Measurements from ENCODE around the gene RAB22A.

RAB22A gene

DNA sequence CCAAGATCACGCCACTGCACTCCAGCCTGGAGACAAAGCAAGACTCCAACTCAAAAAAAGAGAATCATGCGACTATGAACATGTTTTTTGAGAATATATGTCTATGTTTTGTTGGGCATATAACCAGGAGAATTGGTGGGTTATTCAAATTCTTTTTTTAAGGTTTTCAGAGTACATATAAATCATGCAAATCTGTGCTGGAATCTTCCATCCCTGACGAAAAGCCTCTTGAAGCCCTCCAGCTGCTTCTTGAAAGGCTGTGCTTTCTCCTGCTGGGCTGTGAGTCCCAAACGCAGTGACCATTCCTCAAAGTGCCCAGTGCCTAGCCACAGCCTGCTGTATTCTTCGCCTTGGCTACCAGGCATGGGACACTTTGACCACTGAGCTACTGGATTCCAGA lies 9.2 kb upstream of the RAB22A start:
- no peak for DNase-seq (ENCODE audit: low read depth)
- TF ChIP-seq, protein P1, sequence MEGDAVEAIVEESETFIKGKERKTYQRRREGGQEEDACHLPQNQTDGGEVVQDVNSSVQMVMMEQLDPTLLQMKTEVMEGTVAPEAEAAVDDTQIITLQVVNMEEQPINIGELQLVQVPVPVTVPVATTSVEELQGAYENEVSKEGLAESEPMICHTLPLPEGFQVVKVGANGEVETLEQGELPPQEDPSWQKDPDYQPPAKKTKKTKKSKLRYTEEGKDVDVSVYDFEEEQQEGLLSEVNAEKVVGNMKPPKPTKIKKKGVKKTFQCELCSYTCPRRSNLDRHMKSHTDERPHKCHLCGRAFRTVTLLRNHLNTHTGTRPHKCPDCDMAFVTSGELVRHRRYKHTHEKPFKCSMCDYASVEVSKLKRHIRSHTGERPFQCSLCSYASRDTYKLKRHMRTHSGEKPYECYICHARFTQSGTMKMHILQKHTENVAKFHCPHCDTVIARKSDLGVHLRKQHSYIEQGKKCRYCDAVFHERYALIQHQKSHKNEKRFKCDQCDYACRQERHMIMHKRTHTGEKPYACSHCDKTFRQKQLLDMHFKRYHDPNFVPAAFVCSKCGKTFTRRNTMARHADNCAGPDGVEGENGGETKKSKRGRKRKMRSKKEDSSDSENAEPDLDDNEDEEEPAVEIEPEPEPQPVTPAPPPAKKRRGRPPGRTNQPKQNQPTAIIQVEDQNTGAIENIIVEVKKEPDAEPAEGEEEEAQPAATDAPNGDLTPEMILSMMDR (conservative IDR thresholded peaks at IDR 0.05; ENCODE audit: control insufficient read depth, insufficient read depth, low read depth, low read length), result no peak
- no peak overlapping the region for H3K4me3 ChIP-seq (ENCODE audit: control insufficient read depth, low read depth, low read length)

DNA sequence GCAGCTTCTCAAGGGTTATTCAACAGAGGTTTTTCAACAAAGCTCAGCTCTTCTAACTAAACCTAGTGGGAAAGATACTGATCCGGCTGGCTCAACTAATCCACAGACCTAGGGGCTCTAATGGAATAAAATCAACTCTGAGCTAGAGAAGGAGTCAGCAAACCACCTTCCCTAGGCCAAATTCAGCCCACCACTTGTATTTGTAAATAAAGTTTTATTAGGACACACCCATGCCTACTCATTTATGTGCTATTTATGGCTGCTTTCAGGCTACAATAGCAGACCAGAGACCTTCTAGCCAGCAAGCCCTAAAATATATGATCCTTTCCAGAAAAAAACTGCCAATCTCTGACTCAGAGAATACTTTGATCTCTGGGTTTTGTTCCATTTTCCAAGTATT lies 6.0 kb upstream of the RAB22A start:
- no peak overlapping the region for H3K4me3 ChIP-seq (ENCODE audit: control insufficient read depth, low read depth, low read length)
- no peak for DNase-seq (ENCODE audit: low read depth)
- TF ChIP-seq, protein P1 (conservative IDR thresholded peaks at IDR 0.05; ENCODE audit: control insufficient read depth, insufficient read depth, low read depth, low read length), result no peak

DNA sequence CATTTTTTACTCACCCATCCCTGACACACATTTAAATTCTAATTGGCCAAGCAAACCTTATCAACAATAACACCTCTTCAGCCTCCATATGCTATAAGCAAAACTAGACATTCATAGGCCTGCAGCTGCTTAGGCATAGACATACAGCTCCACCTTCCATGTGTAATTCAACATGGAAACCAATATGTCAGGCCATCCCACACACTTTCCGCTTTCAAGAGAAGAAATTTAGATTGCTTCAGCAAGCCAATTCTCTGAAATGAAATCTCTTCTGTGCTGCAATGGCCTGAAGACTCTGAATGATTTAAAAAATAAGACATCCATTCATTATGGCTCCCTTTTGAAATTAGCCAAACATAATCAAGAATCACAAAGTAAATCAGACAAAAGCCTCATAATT lies 4.5 kb upstream of the RAB22A start:
- DNase-seq (ENCODE audit: low read depth), result no peak
- H3K4me3 ChIP-seq (ENCODE audit: control insufficient read depth, low read depth, low read length), result no peak overlapping the region
- TF ChIP-seq, protein P1 (conservative IDR thresholded peaks at IDR 0.05; ENCODE audit: control insufficient read depth, insufficient read depth, low read depth, low read length), result no peak

DNA sequence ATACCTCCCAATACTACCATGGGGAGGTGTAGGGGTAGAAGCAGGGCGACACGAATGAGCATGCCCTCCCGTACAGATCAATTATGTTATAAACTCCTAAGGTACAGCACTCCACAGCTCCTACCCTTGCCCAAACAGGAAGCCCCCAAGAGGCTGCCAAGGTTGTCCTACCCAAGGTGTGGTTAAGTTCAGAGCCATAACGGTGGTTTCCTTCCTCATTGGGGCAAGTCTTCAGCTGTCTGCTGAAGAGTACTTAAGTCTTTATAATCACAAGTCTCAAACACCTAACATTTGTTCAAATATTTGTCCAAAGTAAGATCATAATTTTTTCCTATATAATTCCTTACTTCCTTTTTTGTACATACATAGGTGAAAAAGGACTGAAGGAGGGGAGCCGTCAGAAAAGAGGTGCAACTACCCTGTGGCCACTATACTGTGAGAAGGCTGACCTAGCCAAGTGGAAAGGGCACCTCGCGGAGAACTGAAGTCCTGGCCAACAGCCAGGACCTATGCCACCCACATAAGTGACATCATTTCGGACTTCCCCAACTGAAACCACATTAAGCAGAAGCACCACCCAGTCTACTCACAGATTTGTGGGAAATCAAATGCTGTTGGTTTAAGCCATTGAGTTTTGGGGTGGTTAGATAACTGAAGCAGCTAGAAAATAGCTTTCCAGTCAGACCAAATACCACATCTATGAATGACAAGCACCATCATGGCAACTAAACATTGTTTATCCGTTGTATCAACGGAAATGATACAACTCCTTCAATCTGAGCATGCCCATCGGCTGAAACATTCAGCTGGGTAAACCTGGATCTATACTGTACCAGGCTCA lies 2.9 kb upstream of the RAB22A start:
- TF ChIP-seq, protein P1 (conservative IDR thresholded peaks at IDR 0.05; ENCODE audit: control insufficient read depth, insufficient read depth, low read depth, low read length), result no peak
- DNase-seq (ENCODE audit: low read depth), result peak; percentile 50
- H3K4me3 ChIP-seq (ENCODE audit: control insufficient read depth, low read depth, low read length), result no peak overlapping the region

DNA sequence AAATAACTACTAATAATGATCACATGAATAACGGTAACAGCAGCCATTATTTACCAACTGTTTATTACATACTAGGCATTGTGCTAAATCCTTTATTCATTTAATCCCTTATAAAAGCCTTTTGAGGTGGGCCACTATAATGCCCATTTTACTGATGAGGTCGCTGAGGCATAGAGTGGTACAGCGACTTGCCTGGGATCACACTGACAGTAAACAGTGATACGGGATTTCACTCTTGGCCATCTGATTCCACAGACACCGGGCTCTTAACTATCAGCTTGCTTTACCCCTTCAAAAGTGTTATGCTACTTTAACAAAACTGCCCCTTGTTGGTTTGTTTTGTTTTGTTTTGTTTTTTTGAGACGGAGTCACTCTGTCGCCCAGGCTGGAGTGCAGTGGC lies 2.2 kb upstream of the RAB22A start:
- H3K4me3 ChIP-seq (ENCODE audit: control insufficient read depth, low read depth, low read length), result no peak overlapping the region
- no peak for DNase-seq (ENCODE audit: low read depth)
- TF ChIP-seq, protein P1 (conservative IDR thresholded peaks at IDR 0.05; ENCODE audit: control insufficient read depth, insufficient read depth, low read depth, low read length), result no peak

DNA sequence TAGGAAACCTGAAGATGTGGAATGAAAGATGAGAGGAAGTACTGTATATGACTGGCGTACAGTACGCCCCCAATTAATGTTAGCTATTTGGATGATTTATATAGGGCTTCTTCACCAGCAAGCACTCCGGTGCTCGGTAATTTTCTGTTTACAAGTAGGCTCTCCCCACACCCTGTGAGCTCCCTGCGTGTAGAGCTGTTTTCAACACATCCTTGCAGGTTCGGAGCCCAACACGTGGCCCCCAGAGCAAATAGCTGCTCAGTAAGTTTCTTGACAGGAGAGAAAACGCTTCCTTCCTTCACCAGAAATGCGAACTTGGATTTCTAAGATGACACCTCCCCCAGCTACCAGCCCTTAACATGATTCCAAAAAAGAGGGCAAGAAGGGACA lies 1.2 kb upstream of the RAB22A start:
- no peak for DNase-seq (ENCODE audit: low read depth)
- H3K4me3 ChIP-seq (ENCODE audit: control insufficient read depth, low read depth, low read length), result peak overlapping the region; percentile 89
- TF ChIP-seq, protein P1 (conservative IDR thresholded peaks at IDR 0.05; ENCODE audit: control insufficient read depth, insufficient read depth, low read depth, low read length), result no peak

Measured in fibroblast of mammary gland (primary cell).